GM19035 (cell line): ENCODE results near the gene RPGR.
A peak's percentile ranks its signal among the peaks of the same experiment; 100 is the strongest.

Experiments used
- ATAC-seq: cut with Tn5 transposase; IDR thresholded peaks from one replicate; pipeline ENCODE4 v1.9.1; 2021; ENCODE audit not compliant: unreplicated experiment

Gene RPGR

GRCh38 chrX:38327007-38327774 lies at the start of gene RPGR:
Gene RPGR, minus strand, starts transcription at chrX:38327509. Its CDS starts 142 bp downstream, at chrX:38327367.
- peak; percentile 97 for ATAC-seq

GRCh38 chrX:38376747-38377146 lies 49.4 kb upstream of the RPGR start:
- no peak for ATAC-seq

DNA sequence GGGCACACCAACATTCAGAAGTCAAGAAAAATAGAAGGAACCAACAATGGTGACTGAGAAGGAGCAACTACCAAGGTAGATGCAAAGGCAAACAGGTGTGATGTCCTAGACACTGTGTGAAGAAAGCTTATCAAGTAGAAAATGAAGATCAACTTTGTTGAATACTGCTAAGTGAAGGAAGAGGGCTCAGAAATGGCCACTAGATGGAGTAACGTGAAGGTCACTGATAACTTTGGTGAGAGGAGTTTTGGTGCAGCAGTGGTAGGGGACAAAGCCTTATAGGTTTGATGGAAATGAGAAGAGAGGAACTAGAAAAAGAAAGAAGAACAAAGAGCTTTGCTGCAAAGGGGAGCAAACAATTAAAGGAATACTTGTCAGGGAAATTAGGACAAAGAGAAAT lies 48.6 kb upstream of the RPGR start:
- ATAC-seq: no peak

DNA sequence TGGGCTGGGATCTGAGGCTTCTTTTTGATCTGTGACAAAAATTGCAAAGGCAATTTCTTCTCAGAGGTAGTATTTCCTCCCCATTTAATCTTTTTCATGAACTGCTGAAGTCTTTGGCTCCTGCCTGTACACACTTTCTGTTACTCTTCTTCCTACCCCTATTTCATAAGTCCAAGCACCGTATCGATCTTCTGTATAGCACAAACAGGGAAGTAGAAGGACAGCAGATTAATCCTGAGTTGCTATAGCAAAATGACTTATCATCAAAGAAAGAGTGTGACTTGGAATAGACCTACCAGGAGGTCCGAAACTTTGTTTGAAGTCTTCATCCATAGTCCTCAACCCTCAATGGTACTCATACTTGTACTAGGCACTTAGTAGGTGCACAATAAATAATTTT lies 47.1 kb upstream of the RPGR start:
- ATAC-seq: no peak

- ATAC-seq: no peak
Observed at GRCh38 chrX:38371641-38372040, 44.3 kb upstream of the RPGR start.

- ATAC-seq: no peak
Observed at GRCh38 chrX:38368774-38369173, 41.5 kb upstream of the RPGR start.

- no peak for ATAC-seq
Observed at GRCh38 chrX:38365954-38366353, 38.6 kb upstream of the RPGR start.

- ATAC-seq: no peak
Observed at GRCh38 chrX:38363046-38363445, 35.7 kb upstream of the RPGR start.

DNA sequence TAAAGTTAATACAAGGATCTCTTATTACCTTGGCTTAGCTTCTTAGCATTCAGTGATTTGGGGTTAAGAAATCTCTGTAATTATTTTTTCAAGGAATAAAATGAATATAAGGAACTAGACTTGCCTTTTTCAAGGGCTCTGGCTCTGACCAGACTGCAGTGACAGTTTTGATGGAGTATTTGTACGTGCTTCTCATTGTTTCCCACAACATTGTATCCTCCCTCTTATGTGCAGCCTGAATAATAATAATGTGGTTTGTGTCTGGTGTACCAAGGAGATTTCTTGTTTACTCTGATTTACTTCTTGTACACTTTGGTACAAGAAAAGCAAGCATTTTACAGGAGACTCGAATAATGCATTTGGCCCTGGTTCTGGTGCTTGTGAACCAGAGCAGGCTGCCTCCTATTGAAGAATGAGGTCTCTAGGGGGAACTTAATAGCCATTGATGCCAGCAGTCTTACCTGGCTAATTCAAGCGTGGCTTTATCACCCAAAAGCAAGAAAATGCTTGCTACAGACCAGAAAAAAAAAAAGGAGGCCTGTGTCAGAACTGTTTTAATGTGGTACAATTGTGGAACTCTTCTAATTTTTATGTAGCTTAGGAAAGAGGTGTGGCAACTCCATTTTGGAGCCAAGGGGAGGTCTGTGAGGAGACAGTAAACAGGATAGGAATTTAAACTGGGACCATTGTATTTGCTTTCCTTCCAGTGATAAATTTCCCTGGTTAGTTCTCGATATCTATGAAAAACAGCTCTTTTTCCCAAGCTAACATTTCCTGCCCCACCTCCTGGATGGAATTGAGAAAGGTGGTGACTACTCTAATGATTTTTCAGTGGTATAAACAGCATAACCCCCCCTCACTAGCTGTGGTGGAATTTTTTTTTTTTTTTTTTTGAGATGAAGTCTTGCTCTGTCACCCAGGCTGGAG lies 30.7 kb upstream of the RPGR start:
- no peak for ATAC-seq

DNA sequence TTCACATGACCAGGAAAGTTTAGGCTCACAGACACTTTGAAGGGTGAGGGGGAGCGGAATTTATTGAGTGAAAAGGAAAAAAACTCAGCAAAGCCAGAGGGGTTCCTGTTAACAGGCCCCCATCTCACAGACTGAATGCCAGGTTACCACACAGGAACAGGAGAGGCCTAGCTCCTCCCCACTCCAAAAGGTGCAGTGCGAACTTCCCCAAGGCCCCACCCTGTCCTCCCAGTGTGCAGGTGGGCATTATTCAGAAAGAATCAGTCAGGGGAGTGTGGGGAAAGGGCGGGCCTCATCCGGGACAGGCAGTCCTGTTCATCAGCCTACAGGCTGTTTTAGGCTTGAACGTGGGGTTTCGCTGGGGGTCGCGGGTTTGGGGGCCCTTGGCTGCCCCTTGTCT lies 29.1 kb upstream of the RPGR start:
- ATAC-seq: no peak

DNA sequence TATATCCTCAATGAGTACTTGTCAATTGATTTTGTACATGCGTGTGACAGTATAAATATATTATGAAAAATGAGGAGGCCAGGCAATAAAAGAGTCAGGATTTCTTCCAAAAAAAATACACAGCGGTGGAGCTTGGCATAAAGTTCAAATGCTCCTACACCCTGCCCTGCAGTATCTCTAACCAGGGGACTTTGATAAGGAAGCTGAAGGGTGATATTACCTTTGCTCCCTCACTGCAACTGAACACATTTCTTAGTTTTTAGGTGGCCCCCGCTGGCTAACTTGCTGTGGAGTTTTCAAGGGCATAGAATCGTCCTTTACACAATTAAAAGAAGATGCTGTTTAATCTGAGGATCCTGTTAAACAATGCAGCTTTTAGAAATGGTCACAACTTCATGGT lies 25.1 kb upstream of the RPGR start, which contains the start of gene OTC:
TSS of gene OTC (plus strand) at position 243 of the 400 bp plus-strand sequence. CDS start at position 336, 93 bp downstream.
- ATAC-seq: no peak

DNA sequence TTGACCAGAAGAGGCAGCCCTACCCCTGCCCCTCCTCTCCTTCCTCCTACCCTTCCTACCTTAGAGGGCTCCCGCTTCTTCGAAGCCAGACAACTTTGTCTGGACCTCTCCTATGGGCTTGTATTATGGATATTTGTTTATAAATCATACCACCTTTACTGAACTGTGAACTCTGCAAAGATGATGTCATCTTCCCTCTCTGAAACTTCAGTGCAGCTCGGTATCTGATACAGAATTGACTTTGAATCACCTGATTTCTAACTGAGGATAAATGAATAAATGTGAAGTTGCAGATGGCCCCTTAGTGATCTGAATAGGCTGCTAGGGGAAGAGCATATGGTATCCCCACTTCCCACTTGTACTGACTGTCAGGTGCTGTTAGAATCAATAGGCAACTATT lies 24.0 kb upstream of the RPGR start:
- no peak for ATAC-seq

GRCh38 chrX:38347136-38347535 lies 19.8 kb upstream of the RPGR start:
- no peak for ATAC-seq

GRCh38 chrX:38346150-38346549 lies 18.8 kb upstream of the RPGR start:
- no peak for ATAC-seq

DNA sequence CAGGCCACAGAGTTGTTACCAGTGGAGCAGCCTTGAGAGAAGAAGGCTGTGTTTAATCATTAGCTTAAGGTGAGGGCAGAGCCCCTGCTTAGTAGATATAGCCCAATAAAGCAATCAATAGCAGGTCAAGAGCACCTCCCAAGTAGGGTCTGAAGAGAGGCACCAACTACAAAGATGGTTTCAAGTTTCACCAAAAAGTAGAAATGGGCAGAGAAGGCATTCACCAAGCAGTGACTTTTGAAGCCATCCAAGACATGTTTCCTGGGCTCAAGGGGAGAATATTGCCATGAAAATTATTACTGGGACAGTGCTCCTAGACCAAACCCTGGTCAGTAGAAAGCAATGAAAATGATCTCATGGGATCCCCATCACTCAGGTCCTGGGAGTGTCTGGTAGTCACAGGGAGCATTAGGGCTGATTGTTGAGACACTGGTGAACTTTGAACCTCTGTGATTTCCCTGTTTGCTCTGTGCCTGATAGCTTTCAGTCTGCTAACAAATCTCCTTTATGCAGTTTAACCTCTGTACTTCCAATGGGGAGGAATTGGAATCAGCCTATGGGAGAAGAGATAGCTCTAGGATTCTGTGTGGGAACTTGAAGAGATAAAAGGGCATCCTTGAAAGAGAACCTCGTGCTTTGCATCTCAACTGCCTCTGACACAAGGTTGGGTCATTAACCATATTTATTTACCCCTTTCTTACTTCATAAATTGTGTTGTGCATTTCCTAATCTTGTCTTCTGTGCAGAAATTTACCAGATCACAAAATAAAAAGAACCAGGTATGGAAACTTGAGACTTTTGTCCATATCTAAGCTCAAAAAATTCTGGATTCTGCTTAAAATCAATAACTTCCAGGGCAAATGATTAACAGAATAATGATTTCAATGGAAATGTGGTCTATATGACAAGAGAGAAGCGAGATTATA lies 15.8 kb upstream of the RPGR start:
- no peak for ATAC-seq

DNA sequence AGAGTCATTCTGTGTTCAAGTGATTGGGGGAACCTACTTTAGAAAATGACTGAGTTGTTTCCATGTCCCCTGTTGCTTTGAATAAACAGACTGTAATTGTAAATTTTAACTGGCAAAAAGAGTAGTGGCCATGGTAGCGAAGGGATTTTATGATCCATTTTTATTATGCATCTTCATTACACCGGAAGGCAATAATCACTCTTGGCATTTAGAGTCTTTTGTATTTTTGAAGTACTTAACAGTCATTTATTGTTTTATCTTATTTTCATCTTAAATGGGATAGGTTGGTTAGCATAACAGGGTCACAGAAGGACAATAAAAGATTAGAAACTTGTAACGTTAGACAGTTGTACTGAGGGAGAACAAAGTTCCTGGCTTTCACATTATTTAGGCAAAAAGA lies 14.1 kb upstream of the RPGR start:
- ATAC-seq: no peak

DNA sequence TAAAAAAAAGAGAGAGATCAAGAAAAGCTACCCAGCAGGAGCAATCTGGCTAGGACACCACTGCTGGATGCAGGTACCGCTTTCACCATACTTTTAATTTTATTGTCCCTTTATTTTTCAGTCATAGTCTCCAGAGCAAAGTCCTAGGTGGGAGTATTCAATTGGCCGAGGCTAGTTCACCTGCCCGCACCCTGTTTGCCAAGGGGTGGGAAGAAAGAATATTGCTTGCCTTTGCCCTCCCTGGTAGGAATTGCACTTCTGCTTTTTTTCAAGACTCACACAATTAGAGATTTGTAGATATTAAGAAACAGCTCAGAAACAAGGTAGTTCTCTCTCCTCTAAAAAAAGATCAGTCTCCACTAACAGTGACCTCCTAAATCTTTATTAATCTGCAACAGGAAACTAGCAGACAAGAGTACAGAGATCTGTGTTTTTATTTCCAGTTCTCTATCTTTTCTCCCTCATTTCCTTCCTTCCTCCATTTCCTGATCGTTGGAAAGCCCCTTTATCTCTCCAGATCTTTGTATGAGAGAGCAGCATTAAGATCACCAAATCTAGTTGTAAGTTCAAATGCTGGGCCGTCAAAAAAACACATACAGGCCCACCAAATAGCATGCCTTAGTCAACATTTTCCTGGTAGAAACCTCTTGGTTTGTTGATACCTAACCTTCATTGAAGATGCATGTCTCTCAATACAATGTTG lies 9.4 kb upstream of the RPGR start:
- no peak for ATAC-seq

GRCh38 chrX:38335382-38335781 lies 8.1 kb upstream of the RPGR start:
- no peak for ATAC-seq

- peak; percentile 70 for ATAC-seq
Observed at GRCh38 chrX:38332505-38332904, 5.2 kb upstream of the RPGR start.

DNA sequence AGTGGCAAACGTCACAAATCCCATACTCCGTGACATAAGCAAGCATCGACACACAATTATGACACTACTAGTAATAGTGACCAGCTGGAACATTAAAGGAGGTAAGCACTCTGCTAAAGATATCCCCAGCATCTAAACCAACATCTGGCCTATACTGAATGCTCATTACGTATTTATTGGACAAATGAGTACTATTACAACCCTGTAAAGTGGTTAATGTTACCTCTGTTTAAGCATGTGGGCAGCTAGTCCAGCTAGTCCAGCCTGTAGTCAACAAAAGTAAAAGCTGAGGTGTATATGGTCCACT lies 419 bp upstream of the RPGR start:
- peak; percentile 2 for ATAC-seq

GRCh38 chrX:38326086-38326485 lies 1.2 kb downstream of the RPGR start:
- no peak for ATAC-seq
